Testis (tissue), 3 donors: ENCODE measurements around the gene OLA1. TPM values are rescaled to one million over a fixed set of nuclear protein-coding genes. Genes with fewer than 3 reads are reported as not detected.

ENCODE experiments used
- DNase-seq: peaks from one replicate; pipeline ENCODE4 v3.0.0-alpha.2; 2019
- H3K27ac ChIP-seq, 2 donors: fragments of 200-600 bp; sonication (generic); one replicate each; pipeline ENCODE4 v1.5.1; 2019
- H3K27me3 ChIP-seq: fragments of 200-600 bp; sonication (generic); one replicate; pipeline ENCODE4 v1.5.1; 2019
- H3K36me3 ChIP-seq: fragments of 200-600 bp; sonication (generic); one replicate; pipeline ENCODE4 v1.5.1; 2017; ENCODE audit warnings: low read depth; ENCODE audit errors: missing control alignments
- H3K4me1 ChIP-seq: fragments of 200-600 bp; sonication (generic); one replicate; pipeline ENCODE4 v1.5.1; 2019
- H3K4me3 ChIP-seq, 2 donors: fragments of 200-600 bp; sonication (generic); one replicate each; pipeline ENCODE4 v1.5.1; 2017 to 2019
- H3K9me3 ChIP-seq: fragments of 200-600 bp; sonication (generic); one replicate; pipeline ENCODE4 v1.5.1; 2017
- CTCF ChIP-seq, 3 experiments: fragments of 450-650 bp in 2 of 3; fragments of 200-600 bp in 1 of 3; sonication (generic) in 1 of 3; IDR thresholded peaks; one replicate each; pipeline ENCODE4 v1.5.1; 2016 to 2019; ENCODE audit warnings: antibody characterized with exemption in 3 of 3, mild to moderate bottlenecking in 2 of 3, moderate library complexity in 1 of 3
- POLR2A ChIP-seq: fragments of 450-650 bp; IDR thresholded peaks from one replicate; pipeline ENCODE4 v1.6.1; 2017; ENCODE audit warnings: antibody characterized with exemption, mild to moderate bottlenecking, moderate library complexity
- WGBS, 2 donors: methylation state at CpG; one replicate each; pipeline ENCODE4 v1.1.5; 2018; 5-methylcytosine and 5-hydroxymethylcytosine counted together
- intact Hi-C: fragments of 100-400 bp; cut with DNase I; formaldehyde crosslinking; loops from one replicate; pipeline ENCODE4 v1.15.1; 2023; ENCODE audit warnings: low total_unique reads
- polyA plus RNA-seq: library from polyadenylated mRNA; stranded (reverse); fragments of 350-450 nt; fragmentation: Illumina TruSeq; extraction: RNeasy Lipid Tissue Mini Kit (QIAGEN cat#74804); gene quantifications from one replicate; pipeline ENCODE4 v1.2.3, GENCODE V29; 2014; ENCODE audit warnings: low read depth, low replicate concordance; ENCODE audit not compliant: insufficient read depth
- total RNA-seq, 2 donors: library from RNA; depleted of rRNA; stranded (reverse); fragments of >200 nt; gene quantifications; one replicate each; pipeline ENCODE4 v1.2.3, GENCODE V29; 2016

Gene OLA1
- total and polyA plus RNA-seq, 3 donors from 2014 or later = 58.0 to 118 (median 63.6) TPM

GRCh38 chr2:174076975-174077374 lies 171.4 kb downstream of the OLA1 start:
- WGBS, 2 donors = 76 to 80% methylated on average over 1 of the region's 1 CpG
- no peak for TF ChIP-seq CTCF (IDR thresholded peaks at IDR 0.05)
- no peak for TF ChIP-seq POLR2A
- no peak overlapping the region for H3K4me3 ChIP-seq
- H3K27ac ChIP-seq = no peak overlapping the region
- intact Hi-C loops = no loop called here
- no peaks in the 10 kb centered on the region for H3K9me3 ChIP-seq
- H3K27me3 ChIP-seq = no peaks in the 10 kb centered on the region
- no peaks in the 10 kb centered on the region for H3K4me1 ChIP-seq
- no peak for DNase-seq
- H3K36me3 ChIP-seq = no peaks in the 10 kb centered on the region

DNA sequence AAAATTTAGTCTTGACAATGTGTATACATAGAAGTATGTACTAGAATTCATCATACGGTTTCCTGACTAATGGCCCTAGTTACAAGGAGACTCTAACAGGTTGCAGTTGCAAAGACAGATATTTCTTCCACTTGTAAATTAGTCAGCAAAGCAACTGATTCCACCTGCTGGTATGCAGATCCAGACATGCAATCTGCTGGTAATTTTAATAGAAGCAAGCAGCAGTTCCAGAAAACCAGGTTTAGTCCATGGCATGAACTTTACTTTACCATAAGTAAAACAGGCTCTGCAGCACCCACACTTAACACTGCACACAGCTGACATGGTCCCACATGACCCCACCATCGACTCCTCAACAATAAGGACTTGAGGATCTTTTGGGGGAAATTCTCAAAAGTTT lies 172.3 kb downstream of the OLA1 start:
- WGBS, 2 donors = 75 to 79% methylated on average over 2 of the region's 2 CpGs
- intact Hi-C loops = no loop called here
- Histone ChIP-seq H3K4me1 (no peaks in the 10 kb centered on the region), H3K27me3 (no peaks in the 10 kb centered on the region), H3K4me3 (no peak overlapping the region), H3K36me3 (no peaks in the 10 kb centered on the region), H3K9me3 (no peaks in the 10 kb centered on the region), H3K27ac (no peak overlapping the region)
- DNase-seq = no peak
- TF ChIP-seq CTCF (IDR thresholded peaks at IDR 0.05) = no peak
- no peak for TF ChIP-seq POLR2A

DNA sequence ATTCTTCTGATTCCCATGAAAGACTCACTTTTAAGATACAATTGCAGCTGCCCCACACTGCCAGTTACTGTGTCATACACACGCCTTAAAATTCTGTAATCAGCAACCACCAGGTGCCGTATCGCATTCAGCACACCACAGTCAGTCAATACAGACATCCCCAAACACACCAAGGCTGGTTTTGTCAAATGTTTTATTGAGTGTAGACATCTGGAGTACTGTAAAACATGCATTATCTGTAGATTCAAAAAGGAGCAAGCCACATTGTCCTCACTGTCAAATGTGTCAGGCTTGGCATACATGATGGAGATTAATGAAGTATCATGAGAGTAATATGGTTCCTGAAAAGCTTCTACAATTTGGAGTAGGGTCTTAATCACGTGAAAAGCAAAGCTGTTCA lies 173.5 kb downstream of the OLA1 start:
- Histone ChIP-seq H3K9me3 (no peaks in the 10 kb centered on the region), H3K27ac (no peak overlapping the region)

GRCh38 chr2:174072857-174073256 lies 175.5 kb downstream of the OLA1 start:
- intact Hi-C loops = no loop called here
- no peak overlapping the region for H3K27ac ChIP-seq
- H3K9me3 ChIP-seq = no peaks in the 10 kb centered on the region
- 95 to 96% methylated on average over 4 of the region's 4 CpGs for WGBS, 2 donors
- H3K4me1 ChIP-seq = no peaks in the 10 kb centered on the region
- H3K4me3 ChIP-seq = no peak overlapping the region
- DNase-seq = no peak
- no peak for TF ChIP-seq CTCF (IDR thresholded peaks at IDR 0.05)
- TF ChIP-seq POLR2A = no peak
- H3K27me3 ChIP-seq = no peaks in the 10 kb centered on the region
- H3K36me3 ChIP-seq = no peaks in the 10 kb centered on the region

More for the DNA sequence above, 173.5 kb downstream of the OLA1 start:
- no peak overlapping the region for H3K4me3 ChIP-seq
- TF ChIP-seq POLR2A (no peak), CTCF (IDR thresholded peaks at IDR 0.05) (no peak)
- no peaks in the 10 kb centered on the region for H3K36me3 ChIP-seq
- no peak for DNase-seq
- no peaks in the 10 kb centered on the region for H3K27me3 ChIP-seq
- WGBS, 2 donors = 92% methylated on average over 4 of the region's 4 CpGs
- intact Hi-C loops = no loop called here
- H3K4me1 ChIP-seq = no peaks in the 10 kb centered on the region

DNA sequence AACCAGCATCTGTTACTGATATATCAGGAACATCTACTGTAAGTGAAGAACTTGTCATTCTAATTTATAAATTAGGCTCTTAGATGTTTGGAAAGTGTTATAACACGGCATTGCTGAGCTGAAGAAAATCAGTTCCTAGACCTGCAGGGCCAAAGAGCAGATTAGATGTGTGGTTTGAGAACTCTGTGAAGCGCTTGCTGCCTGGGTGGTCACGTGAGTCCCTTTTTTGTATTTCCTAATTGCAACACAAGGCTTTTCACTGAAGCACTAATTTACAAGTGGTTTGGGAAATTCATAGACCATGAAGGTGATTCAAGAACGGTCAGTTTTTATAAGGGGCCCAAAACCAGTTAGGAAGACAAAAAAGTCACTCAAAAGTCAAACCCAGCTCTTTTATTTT lies 176.3 kb downstream of the OLA1 start:
- Histone ChIP-seq H3K9me3 (no peaks in the 10 kb centered on the region), H3K36me3 (no peaks in the 10 kb centered on the region), H3K27ac (no peak overlapping the region), H3K4me3 (no peak overlapping the region), H3K27me3 (no peaks in the 10 kb centered on the region), H3K4me1 (no peaks in the 10 kb centered on the region)
- TF ChIP-seq POLR2A = no peak
- no peak for TF ChIP-seq CTCF (IDR thresholded peaks at IDR 0.05)
- 58 to 65% methylated on average over 4 of the region's 4 CpGs for WGBS, 2 donors
- intact Hi-C loops = no loop called here
- DNase-seq = no peak
